ENCODE measurements around the gene EMD.

Gene EMD

DNA sequence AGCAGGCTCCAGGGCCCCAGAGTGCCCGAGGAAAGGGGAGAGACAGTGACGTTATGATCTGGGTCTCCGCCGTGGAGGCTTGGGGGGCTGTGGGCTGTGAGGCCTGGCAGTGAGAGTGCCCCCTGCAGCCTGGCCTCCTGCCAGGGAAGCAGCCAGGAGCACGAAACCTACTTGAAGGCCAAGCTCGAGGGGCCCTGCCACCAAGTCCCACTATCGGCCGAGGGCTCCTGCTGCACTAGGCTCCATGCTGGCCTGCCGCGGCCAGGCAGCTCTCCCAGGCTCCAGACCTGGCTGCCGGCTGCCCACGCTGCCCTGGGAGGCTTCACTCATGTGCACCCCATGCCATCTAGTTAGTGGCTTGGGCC lies 23.3 kb upstream of the EMD start:
- no peak for DNase-seq

DNA sequence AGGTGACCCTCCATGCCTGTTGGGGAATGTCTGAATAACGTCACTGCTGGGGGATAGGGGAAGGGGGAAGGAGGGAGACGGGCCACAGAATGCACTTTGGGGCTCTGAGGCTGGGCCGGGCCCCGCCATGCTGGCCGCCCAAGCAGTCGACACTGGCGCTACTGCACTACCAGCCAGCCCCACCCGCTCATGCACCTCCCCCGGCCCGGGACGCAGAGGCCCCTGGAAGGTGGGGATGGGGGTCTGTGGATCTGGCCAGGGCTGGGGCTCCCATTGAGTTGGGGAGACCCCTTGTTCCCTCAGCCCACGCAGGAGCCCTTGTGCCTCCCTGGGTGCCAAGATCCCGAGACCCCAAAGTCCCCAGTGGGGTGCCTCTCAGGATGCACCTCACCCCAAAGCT lies 22.5 kb upstream of the EMD start:
- DNase-seq: no peak

DNA sequence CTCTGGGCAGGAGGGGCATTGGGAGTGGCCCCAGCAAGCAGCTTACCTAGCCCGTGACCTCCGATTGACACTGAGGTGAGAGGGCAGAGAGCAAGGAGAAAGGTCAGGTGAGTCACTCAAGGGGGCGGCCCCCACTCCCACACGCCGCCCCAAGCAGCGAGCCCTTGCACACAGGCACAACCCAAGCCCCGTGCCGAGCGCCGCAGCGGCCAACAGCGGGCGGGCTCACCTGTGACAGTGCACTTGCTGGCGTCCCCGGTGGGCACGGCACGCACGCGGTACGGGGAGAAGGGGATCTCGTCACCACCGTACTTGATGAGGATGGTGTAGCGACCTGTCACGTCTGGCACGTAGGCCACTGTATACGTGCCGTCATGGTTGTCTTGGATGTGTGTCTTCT lies 21.9 kb upstream of the EMD start:
- no peak for DNase-seq

DNA sequence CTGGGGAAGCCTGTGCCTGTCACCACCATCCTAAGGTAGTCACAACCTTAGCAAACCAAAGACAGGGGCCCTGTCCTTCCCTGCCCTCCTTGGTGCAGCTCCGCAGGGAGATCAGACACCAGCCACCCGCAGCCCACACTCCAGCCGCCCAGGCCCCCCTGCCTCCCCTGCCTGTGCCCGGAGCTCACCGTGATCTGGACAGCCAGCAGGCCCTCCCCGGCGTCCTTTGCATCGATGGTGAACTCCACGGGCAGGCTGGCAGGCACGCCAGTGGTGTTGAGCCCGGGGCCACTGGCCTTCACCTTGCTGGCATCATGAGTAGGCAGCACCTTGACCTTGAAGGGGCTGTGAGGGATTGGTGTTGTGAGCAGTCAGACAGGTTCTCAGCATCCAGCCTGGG lies 21.1 kb upstream of the EMD start:
- DNase-seq: no peak

DNA sequence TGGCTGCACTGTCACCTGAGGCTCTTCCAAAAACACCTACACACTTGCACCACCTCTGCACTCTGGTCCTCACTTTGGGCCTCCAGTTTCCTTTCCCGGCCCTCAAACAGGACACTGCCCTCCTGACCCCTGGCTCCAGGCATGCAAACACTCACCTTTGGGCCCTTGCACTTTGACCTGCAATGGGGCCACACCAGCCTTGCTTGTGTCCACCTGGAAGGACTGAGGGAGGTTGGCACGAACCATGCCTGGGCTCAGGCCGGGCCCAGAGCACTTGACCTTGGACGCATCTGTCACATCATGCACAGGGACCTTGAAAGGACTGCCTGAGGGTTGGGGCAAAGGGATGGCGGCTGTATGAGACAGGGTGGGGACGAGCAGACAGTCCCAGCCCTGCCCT lies 20.3 kb upstream of the EMD start:
- no peak for DNase-seq

DNA sequence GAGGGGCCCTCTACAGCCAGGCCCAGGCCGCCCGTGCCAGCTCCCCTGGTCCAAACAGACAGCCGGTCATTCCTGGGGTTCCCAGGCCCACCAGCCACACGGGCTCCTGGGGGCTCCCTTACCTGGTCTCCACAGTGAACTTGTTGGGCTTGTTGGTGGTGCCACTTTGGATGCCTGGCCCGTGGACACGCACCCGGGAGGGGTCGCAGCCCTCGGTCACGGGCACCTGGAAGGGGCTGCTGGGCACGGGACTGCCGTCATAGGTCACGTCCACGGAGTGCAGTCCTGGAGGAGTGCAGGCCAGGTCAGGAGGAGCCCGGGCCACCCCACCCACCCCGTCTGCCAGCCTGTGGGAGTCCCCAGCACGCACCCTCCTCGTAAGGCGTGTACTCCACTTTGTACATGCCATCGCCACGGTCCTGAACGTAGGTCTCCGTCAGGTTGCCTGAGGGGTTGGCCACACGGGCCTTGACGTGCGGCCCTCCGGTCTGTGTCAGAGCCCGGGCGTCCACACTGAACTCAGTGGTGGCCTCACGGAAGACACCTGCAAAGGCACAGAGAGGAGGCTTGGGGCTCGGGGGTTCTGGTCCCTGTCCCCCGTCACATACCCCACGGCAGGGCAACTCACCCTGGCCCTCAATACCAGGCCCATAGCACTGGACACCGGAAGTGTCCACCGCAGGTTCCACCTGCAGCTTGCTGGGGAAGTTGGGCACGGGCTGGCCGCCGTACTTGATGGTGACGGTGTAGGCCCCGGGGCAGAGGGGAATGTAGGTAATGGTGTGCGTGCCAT lies 19.5 kb upstream of the EMD start:
- no peak for DNase-seq

DNA sequence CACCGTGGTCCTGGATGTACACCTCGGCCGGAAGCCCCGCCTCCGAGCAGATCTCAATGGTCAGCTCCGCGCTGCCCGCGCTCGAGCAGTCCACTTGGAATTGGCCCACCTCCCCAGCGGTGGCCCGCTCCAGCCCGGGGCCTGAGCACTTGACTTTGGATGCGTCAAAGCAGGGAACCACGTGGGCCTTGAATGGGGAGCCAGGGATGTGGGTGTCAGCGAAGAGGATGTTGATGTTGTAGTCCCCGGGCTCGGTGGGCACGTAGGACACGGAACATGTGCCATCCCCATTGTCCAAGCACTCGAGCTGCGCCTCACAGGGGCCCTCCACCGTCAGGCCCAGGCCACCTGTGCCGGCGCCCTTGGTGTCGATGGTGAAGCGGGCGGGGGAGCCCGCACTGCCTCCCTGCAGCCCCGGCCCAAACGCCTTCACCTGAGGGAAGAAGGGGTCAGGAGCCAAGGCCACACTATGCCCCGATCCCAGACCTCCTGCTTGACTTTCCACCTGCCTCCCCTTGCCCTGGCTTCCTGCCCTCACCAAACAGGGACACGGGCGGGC lies 18.9 kb upstream of the EMD start:
- no peak for DNase-seq

DNA sequence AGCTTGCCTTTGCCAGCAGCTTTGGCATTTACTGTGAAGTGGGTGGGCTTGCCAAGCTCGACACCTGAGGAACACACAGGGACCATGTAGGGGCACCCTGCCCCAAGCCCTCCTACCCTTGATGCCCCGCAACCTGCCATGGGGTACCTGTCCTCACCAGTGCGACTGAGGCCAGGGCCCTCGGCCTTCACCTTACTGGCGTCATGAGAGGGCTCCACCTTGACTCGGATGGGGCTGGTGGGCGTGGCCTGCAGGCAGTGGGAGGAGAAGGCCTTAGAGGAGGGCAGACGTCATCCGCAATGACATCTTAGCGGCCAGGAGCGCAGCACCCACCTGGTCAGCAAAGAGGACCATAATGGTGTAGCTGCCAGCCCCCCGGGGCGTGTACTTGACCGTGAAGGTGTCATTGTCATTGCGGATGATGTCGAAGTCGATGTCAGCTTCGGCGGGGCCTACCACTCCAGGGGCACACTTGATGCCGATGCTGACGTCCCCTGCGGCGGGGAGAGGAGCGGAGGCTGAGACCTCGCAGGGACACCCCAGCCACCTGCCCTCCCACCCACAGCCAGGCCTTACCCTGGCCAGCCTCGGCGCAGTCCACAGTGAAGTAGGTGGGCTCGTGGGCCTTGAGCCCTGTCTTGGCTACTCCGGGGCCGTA lies 16.9 kb upstream of the EMD start:
- no peak for DNase-seq

DNA sequence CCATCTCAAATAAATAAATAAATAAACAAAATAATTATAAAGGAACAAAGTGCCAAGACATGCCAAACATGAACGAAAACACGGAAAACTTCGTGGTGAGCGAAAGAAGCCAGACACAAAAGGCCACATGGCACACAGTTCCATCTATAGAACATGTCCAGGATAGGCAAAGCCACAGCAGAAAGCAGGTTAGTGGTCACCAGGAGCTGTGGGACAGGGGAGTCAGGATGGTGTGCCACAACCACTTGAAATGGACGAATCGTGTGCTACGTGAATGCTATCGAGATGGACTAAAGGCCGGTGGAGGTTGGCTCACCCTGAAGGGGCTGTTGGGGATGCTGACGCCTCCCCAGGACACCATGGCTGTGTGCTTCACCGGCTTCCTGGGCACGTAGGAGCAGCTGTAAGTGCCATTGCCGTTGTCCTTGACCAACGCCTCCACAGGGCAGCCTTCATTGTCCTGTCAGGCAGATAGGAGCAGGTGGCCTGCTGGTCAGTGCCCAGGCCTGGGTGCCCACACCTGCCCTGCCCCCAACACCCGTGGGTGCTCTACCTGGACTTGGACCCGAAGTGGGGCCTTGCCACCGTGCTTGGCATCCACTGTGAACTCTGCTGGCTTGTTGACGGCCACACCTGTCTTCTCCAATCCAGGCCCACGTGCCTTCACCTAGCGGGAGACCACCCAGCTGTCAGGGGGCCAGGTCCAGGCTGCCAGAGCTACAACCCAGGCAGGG lies 15.2 kb upstream of the EMD start:
- DNase-seq: no peak

DNA sequence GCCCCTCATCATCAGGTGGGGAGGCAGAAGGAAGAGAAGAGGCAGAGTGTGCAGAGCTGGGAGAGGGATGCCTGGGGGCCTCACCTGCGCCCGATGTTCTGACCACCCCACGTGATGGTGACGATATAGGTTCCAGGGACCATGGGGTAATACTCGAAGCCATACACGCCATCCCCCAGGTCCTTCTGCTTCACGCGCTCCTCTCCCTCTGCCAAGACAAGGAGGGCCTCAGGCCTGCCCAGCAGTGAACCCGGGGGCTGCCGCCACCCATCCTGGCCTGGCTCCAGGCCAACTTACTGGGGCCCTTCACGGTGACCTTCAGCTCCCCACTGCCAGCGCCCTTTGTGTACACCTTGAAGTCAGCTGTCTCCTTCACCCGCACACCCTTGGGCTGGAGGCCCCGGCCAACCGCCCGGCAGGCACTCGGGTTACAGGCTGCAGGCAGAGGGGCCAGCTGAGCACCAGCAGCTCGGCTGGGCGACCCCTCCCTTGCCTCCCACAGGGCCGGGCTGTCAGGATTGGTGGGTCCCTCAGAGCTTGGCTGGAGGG lies 14.0 kb upstream of the EMD start:
- no peak for DNase-seq

DNA sequence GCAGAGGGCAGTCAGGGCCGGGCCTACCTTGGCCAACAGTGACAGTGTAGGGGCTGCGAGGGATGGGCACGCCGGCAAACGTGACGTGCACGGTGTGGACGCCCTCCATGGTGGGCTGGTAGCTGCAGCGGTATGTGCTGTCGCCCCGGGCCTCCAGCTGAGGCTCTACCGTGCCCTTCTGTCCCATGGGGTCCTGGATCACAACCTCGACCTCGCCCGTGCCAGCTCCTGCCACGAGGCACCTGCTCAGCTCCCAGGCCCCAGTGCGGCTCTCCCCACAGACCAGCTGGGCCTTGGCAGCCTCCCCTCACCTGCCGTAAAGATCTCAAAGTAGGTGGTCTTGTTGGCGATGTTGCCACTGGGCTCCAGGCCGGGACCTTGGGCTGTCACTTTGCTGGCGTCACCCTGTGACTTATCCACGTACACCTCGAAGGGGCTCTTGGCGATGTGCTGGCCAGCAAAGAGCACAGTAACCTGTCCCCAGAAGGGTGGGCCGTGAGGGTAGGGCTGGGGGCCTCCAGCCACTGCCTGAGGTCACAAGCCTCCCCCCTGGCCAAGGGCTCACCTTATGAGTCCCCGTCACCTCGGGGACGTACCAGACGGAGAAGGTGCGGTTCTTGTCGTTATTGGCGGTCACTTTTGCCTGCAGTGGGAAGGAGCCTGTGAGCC lies 13.0 kb upstream of the EMD start:
- no peak for DNase-seq

DNA sequence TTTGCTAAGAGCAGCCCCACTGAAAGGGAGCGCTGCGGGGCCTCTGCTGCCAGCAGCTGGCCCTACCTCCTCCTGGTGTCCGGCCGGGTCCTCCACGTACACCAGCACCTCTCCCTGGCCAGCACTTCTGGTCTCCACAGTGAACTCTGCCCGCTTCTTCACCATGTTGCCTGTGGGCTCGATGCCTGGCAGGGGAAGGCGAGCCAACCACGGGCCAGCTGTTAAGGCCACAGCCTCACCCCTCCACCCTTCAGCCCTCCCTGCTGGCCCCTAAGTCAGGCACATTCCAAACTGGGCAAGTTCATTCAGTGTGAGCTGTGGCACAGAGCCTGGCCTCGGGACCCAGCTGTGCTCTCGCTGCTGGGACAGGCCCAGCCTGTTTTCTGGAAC lies 12.4 kb upstream of the EMD start:
- DNase-seq: no peak

DNA sequence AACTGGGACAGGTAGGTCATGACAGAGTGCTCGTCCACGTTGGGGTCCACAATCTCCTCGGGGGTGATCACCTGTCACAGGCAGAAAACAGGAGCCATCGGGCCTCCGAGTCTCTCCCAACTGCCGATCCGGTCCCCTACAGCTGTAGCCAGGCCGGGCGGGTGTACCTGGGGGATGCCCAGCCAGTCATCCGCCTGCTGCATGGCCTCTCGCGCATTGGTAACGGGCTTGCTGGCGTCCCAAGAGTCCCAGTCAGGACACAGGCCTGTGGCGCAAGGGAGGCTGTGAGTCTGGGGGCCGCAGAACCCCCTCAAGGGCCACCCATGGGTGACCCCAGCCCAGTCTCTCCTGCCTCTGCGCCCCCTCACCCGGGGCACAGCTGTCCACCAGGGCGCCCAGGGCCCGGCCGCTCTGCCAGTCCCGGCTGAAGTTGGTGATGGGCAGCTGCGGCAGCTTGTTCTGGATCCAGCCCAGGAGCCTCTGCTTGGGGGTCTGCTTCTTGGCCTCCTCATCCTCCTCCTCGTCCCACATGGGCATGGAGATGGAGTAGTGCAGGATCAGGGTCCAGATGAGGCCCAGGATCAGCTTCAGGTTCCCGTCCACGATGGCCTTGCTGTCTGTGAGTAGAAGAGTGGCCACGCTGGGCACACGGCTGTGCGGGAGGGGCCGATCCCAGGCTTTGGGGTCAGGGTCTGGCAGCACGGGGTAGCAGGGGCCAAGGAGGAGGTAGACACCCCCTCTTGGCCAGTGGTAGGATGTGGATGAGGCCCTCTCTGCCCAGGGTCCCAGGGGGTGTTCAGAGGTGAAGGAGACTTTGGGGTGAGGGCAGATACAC lies 11.4 kb upstream of the EMD start:
- no peak for DNase-seq

DNA sequence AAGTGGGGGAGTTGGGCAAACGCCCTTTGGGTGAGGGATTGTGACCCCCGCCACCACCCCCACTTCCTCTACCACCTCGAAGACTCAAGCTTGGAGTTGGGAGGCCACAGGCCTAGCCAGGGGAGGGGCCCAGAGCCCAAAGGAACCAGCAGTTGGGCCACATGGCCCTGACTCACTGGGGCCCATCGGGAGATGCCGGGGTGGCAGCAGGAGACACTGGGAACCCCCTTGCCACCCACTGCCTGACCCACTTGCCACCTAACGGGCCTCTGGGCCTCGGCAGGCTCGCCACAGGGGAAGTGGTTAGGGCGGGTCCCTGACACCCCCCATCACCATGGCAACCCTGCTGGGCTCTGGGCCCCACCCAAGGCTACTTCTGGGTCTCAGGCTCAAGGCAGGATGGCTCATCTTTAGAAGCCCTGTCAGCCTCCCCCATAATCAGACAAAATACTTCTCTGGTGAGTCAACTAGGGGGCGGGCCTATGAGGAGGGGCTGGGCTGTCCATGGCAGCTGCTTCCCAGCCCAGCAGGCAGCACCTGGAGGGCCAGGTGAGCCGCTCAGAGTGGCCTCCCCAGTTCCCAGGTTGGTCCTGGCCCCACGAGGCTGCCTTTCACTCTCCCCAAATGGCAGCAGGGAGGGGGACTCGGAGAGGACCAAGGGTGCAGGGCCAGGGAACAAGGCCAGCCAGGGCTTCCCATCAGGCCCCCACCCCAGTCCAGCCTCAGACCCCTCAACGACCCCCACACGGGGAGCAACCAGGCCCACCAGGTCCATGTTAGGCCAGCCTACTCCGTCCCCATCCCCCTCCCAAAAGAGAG lies 10.3 kb upstream of the EMD start:
- no peak for DNase-seq

DNA sequence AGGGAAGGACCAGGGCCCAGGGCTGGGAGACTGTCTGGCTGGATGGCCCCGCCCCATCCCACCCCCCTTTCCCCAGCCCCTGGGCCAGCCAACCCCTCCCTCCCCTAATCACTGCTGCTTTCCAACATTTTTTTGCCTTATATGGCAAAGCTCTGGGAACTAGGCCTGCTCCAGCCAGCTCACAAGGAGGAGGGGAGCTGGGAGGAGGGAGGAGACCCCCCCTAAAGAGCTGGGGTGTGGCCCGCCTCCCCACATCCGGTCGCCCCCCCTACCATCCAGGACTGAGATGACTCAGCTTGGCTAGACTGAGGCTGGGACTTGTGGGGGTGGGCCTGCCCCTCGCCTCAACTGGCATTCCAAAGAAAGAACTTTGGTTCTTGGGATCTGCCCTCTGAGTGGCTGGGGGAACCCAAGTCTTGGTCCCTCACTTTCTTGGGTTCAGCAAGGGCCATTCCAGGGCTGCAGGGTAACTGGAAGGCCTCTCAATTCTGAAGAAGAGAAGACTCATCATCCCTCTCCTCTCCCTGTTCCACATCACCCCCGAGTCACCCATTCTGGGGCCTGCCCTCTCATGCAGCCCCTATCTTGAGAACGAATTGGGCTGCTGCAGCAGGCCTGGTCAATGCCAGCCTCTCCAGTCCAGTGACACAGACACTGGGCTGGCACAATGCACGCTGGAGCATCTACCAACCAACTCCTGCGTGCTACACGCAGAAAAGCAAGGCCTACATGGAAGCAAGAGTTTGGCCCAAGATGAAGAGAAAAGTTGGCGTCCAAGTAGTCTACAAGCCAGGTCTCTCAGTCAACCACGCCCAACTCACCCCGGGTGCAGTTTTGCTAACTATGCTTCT lies 9.4 kb upstream of the EMD start:
- DNase-seq: peak; percentile 53

DNA sequence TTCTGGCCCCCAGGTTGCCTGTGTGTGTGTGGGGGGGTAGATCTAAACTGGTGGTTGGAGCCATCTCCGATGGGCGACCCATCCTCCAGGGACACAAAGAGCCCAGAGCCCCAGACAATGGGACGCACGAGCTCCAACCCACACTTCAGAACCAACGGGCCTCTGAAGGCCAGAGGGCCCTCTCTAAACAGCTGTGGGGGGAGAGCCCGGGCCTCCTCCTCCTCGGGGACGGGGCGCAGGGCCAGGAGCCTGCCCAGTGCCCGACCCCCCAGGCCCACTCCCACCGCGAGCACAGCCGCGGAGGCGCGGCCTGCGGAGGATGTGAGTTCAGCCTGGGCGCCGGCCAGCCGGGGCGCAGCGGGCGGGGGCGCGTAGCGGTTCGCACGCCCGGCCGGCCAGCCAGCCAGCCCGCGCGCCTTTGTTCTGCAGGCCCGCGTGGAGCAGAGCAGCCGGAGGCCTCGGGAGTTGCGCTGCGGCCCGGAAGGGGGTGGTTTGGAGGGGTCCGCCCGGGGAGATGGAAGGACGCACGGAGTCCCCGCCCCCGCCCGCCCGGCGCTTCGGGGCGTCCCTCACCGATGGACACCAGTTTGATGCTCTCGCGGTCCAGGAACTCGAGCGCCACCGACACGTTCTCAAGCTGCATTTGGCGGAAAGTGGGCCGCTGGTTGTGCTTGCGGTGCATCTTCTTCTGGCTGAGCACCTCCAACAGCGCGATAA lies 8.6 kb upstream of the EMD start:
- no peak for DNase-seq

DNA sequence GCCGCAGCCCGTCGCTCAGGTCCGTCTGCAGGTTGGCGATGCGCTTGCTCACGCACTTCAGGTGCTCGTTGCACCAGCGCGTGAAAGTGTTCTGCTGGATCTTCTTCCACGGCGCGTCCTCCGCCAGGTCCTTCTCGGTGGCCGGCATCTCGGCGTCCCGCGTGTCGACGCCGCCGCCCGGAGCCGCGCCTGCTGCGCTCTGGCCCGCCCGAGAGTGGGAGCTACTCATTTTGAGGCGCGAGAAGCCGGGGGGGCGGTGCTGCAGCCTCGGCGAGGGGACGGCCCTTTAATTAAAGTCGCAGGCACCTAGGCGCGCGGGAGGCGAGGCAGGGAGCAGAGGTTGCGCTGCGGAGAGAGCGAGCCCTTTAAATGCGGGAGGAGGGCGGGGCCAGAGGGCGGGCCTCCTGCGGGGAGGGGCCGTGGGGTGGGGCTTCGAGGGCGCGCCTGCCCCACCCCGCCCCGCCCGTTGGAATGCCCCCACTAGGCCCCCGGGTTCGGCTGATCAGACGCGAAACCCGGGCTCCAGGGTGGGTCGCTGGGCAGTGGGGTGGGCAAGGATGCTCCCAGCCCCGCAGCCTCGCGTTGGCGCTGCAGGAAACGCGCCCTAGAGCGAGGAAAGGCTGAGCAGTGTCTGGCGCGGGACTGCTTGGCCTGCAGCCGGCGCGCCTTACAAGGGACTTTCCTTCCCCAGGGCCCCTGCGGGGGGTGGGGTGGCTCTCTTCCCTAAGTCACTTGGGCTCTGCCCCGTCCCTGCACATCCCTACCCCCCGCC lies 7.9 kb upstream of the EMD start:
- peak; percentile 80 for DNase-seq

DNA sequence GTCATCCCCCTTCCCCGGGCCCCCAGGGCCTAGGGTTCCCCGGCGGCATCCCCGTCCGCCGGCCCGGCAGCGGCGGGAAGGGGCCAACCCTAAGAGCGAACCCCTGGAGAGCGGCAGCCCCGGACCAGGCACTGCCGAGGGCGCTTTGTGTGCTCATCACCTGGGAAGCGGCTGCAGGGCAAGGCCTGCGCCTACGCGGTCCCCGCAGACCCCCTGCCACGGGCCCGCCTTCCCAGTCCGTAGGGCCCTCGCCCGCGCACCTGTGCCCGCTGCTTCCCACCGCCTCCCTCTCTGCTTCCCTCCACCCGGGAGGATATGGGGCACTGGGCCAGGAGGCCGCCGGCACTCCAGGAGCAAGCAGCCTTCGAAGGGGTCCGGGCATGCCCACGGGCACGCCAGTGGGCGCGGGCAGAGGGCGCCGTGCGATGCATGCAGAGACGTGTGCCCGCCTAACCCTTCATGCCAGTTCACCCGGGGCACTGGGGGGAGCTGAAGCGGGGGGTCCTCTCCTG lies 7.2 kb upstream of the EMD start:
- DNase-seq: no peak
